Stomach (tissue), 9 donors: ENCODE data around the gene MYO3B. TPM values are rescaled to one million over a fixed set of nuclear protein-coding genes. Genes with fewer than 3 reads are reported as not detected.
A peak's percentile ranks its signal among the peaks of the same experiment; 100 is the strongest.

Experiments used
- DNase-seq, 2 donors: peaks; one replicate each; pipeline versions ENCODE4 v3.0.0 to v3.0.0-alpha.2; 2013 to 2019
- H3K27ac ChIP-seq, 5 donors: fragments of 200-600 bp in 4 of 5; sonication (generic) in 4 of 5; one replicate each; pipeline ENCODE4 v1.5.1; 2013 to 2019; ENCODE audit warnings: mild to moderate bottlenecking in 1 of 5, moderate library complexity in 1 of 5
- H3K27me3 ChIP-seq, 3 donors: fragments of 200-600 bp; sonication (generic); one replicate each; pipeline ENCODE4 v1.5.1; 2017 to 2019; ENCODE audit warnings: mixed run types in 1 of 3
- H3K36me3 ChIP-seq, 4 donors: fragments of 200-600 bp; sonication (generic); 1 replicate in 3 of 4; 2 replicates in 1 of 4; pipeline ENCODE4 v1.5.1; 2016 to 2019
- H3K4me1 ChIP-seq, 4 donors: fragments of 200-600 bp; sonication (generic); one replicate each; pipeline ENCODE4 v1.5.1; 2016 to 2019
- H3K4me3 ChIP-seq, 4 donors: fragments of 200-600 bp; sonication (generic) in 3 of 4; one replicate each; pipeline ENCODE4 v1.5.1; 2016 to 2019; ENCODE audit warnings: mild to moderate bottlenecking in 1 of 4
- H3K9me3 ChIP-seq, 4 donors: fragments of 200-600 bp; sonication (generic); one replicate each; pipeline ENCODE4 v1.5.1; 2016 to 2019
- CTCF ChIP-seq, 7 experiments: fragments of 450-650 bp in 4 of 7; fragments of 200-600 bp in 3 of 7; sonication (generic) in 3 of 7; IDR thresholded peaks; one replicate each; pipeline ENCODE4 v1.5.1; 2016 to 2019; ENCODE audit warnings: antibody characterized with exemption in 7 of 7, control low read depth in 2 of 7, mild to moderate bottlenecking in 1 of 7
- EP300 ChIP-seq: sonication (generic); formaldehyde crosslinking; IDR thresholded peaks from one replicate; pipeline ENCODE4 v1.6.1; 2017; ENCODE audit warnings: antibody characterized with exemption
- POLR2A ChIP-seq, 4 donors: fragments of 450-650 bp; IDR thresholded peaks; one replicate each; pipeline ENCODE4 v1.6.1; 2016; ENCODE audit warnings: antibody characterized with exemption in 4 of 4, control low read depth in 2 of 4, mild to moderate bottlenecking in 1 of 4, moderate library complexity in 1 of 4
- POLR2AphosphoS5 ChIP-seq, 3 donors: sonication (generic); formaldehyde crosslinking; IDR thresholded peaks; one replicate each; pipeline ENCODE4 v1.6.1; 2016; ENCODE audit warnings: antibody characterized with exemption in 3 of 3
- WGBS, 5 donors: extraction: QIAGEN DNeasy Blood & Tissue Kit in 3 of 5; methylation state at CpG; one replicate each; pipeline versions ENCODE4 v1.1.5 to v1.1.7; 2013 to 2018; 5-methylcytosine and 5-hydroxymethylcytosine counted together
- intact Hi-C: fragments of 100-400 bp; cut with DNase I; formaldehyde crosslinking; loops from one replicate; pipeline ENCODE4 v1.15.1; 2023; ENCODE audit warnings: low total_unique reads
- polyA plus RNA-seq, 3 donors: library from polyadenylated mRNA; stranded (reverse); fragments of 200-250 nt; gene quantifications; one replicate each; pipeline ENCODE4 v1.2.3, GENCODE V29; 2013
- total RNA-seq, 5 donors: library from RNA; depleted of rRNA; stranded (reverse); fragments of >200 nt; gene quantifications; one replicate each; pipeline versions ENCODE4 v1.1.0 to v1.2.3, GENCODE V29; 2014 to 2016
- donor health status: healthy with polysubstance abuse.
- donor health status: Bipolar disorder and iron deficiency.
- donor health status: healthy.

The MYO3B gene
- total and polyA plus RNA-seq, 8 donors = 0.05 to 0.37 TPM; not detected in 6

- DNase-seq = peak in 1 of 2 donors; percentile 13
- Histone ChIP-seq H3K36me3 (no peaks in the 10 kb centered on the region), H3K27me3 (no peaks in the 10 kb centered on the region), H3K9me3 (no peaks in the 10 kb centered on the region), H3K4me1 (no peaks in the 10 kb centered on the region), H3K27ac (no peak overlapping the region), H3K4me3 (no peak overlapping the region)
- no peak for TF ChIP-seq EP300
- no peak for TF ChIP-seq CTCF (IDR thresholded peaks at IDR 0.05)
- no peak for TF ChIP-seq POLR2AphosphoS5 (IDR thresholded peaks at IDR 0.05)
- no peak for TF ChIP-seq POLR2A (IDR thresholded peaks at IDR 0.05)
- intact Hi-C loops = no loop called here
- WGBS, 5 donors = 58 to 64% (median 61%) methylated on average over 6 of the region's 6 CpGs
Observed at GRCh38 chr2:170434900-170435621, 257.1 kb downstream of the MYO3B start.

- DNase-seq = no peak
- no peaks in the 10 kb centered on the region for H3K27me3 ChIP-seq
- no peak overlapping the region for H3K27ac ChIP-seq
- no peaks in the 10 kb centered on the region for H3K36me3 ChIP-seq
- no peak overlapping the region for H3K4me3 ChIP-seq
- no peak for TF ChIP-seq CTCF (IDR thresholded peaks at IDR 0.05)
- TF ChIP-seq POLR2A (IDR thresholded peaks at IDR 0.05) = no peak
- no peak for TF ChIP-seq POLR2AphosphoS5 (IDR thresholded peaks at IDR 0.05)
- no peak for TF ChIP-seq EP300
- H3K9me3 ChIP-seq = no peaks in the 10 kb centered on the region
- 52 to 68% (median 61%) methylated on average over 5 of the region's 5 CpGs for WGBS, 5 donors
- intact Hi-C loops = no loop called here
- peaks cover 1 to 5% (median 2%) of the 10 kb centered on the region in 4 donors for H3K4me1 ChIP-seq
Observed at GRCh38 chr2:170436077-170436943, 258.4 kb downstream of the MYO3B start.

GRCh38 chr2:170446078-170446477 lies 268.1 kb downstream of the MYO3B start:
- 46 to 69% (median 51%) methylated on average over 3 of the region's 3 CpGs for WGBS, 5 donors
- peak in 1 of 2 donors; percentile 13 for DNase-seq
- H3K4me3 ChIP-seq = no peak overlapping the region
- peaks cover 8 to 24% (median 10%) of the 10 kb centered on the region in 4 donors for H3K4me1 ChIP-seq
- peaks cover 0 to 9% (median 3%) of the 10 kb centered on the region in 4 donors for H3K9me3 ChIP-seq
- no peak overlapping the region for H3K27ac ChIP-seq
- H3K36me3 ChIP-seq = no peaks in the 10 kb centered on the region
- intact Hi-C loops = no loop called here
- H3K27me3 ChIP-seq = no peaks in the 10 kb centered on the region
- TF ChIP-seq EP300 (no peak), POLR2A (IDR thresholded peaks at IDR 0.05) (no peak)

GRCh38 chr2:170449034-170449433 lies 271.1 kb downstream of the MYO3B start:
- 40 to 68% (median 55%) methylated on average over 1 of the region's 1 CpG for WGBS, 5 donors
- TF ChIP-seq POLR2AphosphoS5 (IDR thresholded peaks at IDR 0.05) = no peak
- TF ChIP-seq CTCF (IDR thresholded peaks at IDR 0.05) = no peak
- TF ChIP-seq POLR2A (IDR thresholded peaks at IDR 0.05) = no peak
- no peak for TF ChIP-seq EP300
- H3K27ac ChIP-seq = no peak overlapping the region
- H3K4me1 ChIP-seq = peaks cover 0 to 8% (median under 1%) of the 10 kb centered on the region in 4 donors
- no peaks in the 10 kb centered on the region for H3K36me3 ChIP-seq
- intact Hi-C loops = no loop called here
- H3K27me3 ChIP-seq = no peaks in the 10 kb centered on the region
- H3K4me3 ChIP-seq = no peak overlapping the region
- H3K9me3 ChIP-seq = peaks cover 0 to 9% (median 3%) of the 10 kb centered on the region in 4 donors
- no peak for DNase-seq
